SK-N-SH (cell line): ENCODE measurements around the gene GALNS. TPM values are rescaled to one million over a fixed set of nuclear protein-coding genes. Genes with fewer than 3 reads are reported as not detected.

Source experiments
- CTCF ChIA-PET: fragments of 300-600, 350-600 bp; formaldehyde crosslinking; extraction: SDS; loops from one replicate; lab custom pipeline; 2021; lab: Yijun Ruan, JAX
- POLR2A ChIA-PET: fragments of 350-600 bp; sonication (Branson Sonifier 250); formaldehyde crosslinking; extraction: SDS; loops from one replicate; lab custom pipeline; 2020; ENCODE audit warnings: antibody characterized with exemption, inconsistent platforms; lab: Yijun Ruan, JAX
- DNase-seq: peaks from one replicate; pipeline ENCODE4 v3.0.0; 2012
- H2AFZ ChIP-seq: fragments of 200-600 bp; sonication (generic); 2 replicates; pipeline ENCODE4 v1.8.1; 2016; ENCODE audit warnings: antibody characterized with exemption, mild to moderate bottlenecking, low read depth
- H3F3A ChIP-seq: fragments of 200-600 bp; sonication (generic); replicated peaks from 2 replicates; pipeline ENCODE3; 2016; ENCODE audit warnings: antibody characterized with exemption, mild to moderate bottlenecking; ENCODE audit not compliant: insufficient read depth
- H3K27ac ChIP-seq, 2 experiments: fragments of 200-500 bp in 1 of 2; fragments of 200-600 bp in 1 of 2; sonication (Bioruptor generic) in 1 of 2; sonication (generic), shearing (Covaris generic) in 1 of 2; 2 replicates each; pipeline versions ENCODE4 v1.5.1 to v1.6.1; 2014 to 2016; ENCODE audit warnings: low read depth in 2 of 2, inconsistent platforms in 1 of 2, low read length in 1 of 2, mild to moderate bottlenecking in 1 of 2, mixed read lengths in 1 of 2
- H3K27me3 ChIP-seq: fragments of 200-600 bp; sonication (generic), shearing (Covaris generic); 2 replicates; pipeline ENCODE4 v1.6.1; 2016; ENCODE audit warnings: mixed run types; ENCODE audit not compliant: insufficient read depth
- H3K36me3 ChIP-seq, 2 experiments: fragments of 200-500 bp in 1 of 2; fragments of 200-600 bp in 1 of 2; sonication (Bioruptor generic) in 1 of 2; sonication (generic) in 1 of 2; replicated peaks in 1 of 2; 2 replicates each; pipeline versions ENCODE3 to v1.5.1; 2014 to 2016; ENCODE audit warnings: low read length in 1 of 2, mild to moderate bottlenecking in 1 of 2; ENCODE audit not compliant: insufficient read depth in 2 of 2, control insufficient read depth in 1 of 2
- H3K4me1 ChIP-seq, 2 experiments: fragments of 200-500 bp in 1 of 2; fragments of 200-600 bp in 1 of 2; sonication (Bioruptor generic) in 1 of 2; sonication (generic), shearing (Covaris generic) in 1 of 2; 2 replicates each; pipeline versions ENCODE4 v1.5.1 to v1.6.1; 2014 to 2016; ENCODE audit warnings: low read depth in 1 of 2, low read length in 1 of 2, mixed run types in 1 of 2; ENCODE audit not compliant: insufficient read depth in 2 of 2, control insufficient read depth in 1 of 2
- H3K4me2 ChIP-seq: fragments of 200-600 bp; sonication (generic), shearing (Covaris generic); 2 replicates; pipeline ENCODE4 v1.6.1; 2017; ENCODE audit warnings: mixed run types
- H3K4me3 ChIP-seq, 2 experiments: fragments of 200-500 bp in 1 of 2; fragments of 200-600 bp in 1 of 2; sonication (Bioruptor generic) in 1 of 2; sonication (generic), shearing (Covaris generic) in 1 of 2; 2 replicates each; pipeline versions ENCODE4 v1.5.1 to v1.8.1; 2014 to 2016; ENCODE audit warnings: low read depth in 2 of 2, inconsistent platforms in 1 of 2, low read length in 1 of 2, mild to moderate bottlenecking in 1 of 2, mixed read lengths in 1 of 2, moderate library complexity in 1 of 2
- H3K79me2 ChIP-seq: fragments of 200-600 bp; sonication (generic); 2 replicates; pipeline ENCODE4 v1.8.1; 2017; ENCODE audit warnings: mild to moderate bottlenecking; ENCODE audit not compliant: insufficient read depth
- H3K9ac ChIP-seq: fragments of 200-600 bp; sonication (generic); 2 replicates; pipeline ENCODE4 v1.6.1; 2017; ENCODE audit warnings: mixed run types
- H3K9me2 ChIP-seq: fragments of 200-600 bp; sonication (generic); 2 replicates; pipeline ENCODE4 v1.6.1; 2017; ENCODE audit warnings: mixed run types
- H3K9me3 ChIP-seq: fragments of 200-600 bp; sonication (generic); 2 replicates; pipeline ENCODE4 v1.6.1; 2017; ENCODE audit warnings: mixed run types, mild to moderate bottlenecking, moderate library complexity
- H4K20me1 ChIP-seq: fragments of 200-600 bp; sonication (generic); 2 replicates; pipeline ENCODE4 v1.6.1; 2017; ENCODE audit warnings: mild to moderate bottlenecking, mixed run types; ENCODE audit not compliant: insufficient read depth
- FOXJ3 ChIP-seq: sonication (generic); formaldehyde crosslinking; IDR thresholded peaks from 2 replicates; pipeline ENCODE4 v1.5.1; 2020; ENCODE audit warnings: mild to moderate bottlenecking, missing genetic modification reagents
- GABPA ChIP-seq: IDR thresholded peaks from 2 replicates; pipeline ENCODE4 v1.4.0; 2012; ENCODE audit warnings: low read depth, mild to moderate bottlenecking
- GATA2 ChIP-seq: sonication (generic); formaldehyde crosslinking; IDR thresholded peaks from 2 replicates; pipeline ENCODE4 v1.5.0; 2020; ENCODE audit warnings: mild to moderate bottlenecking, missing genetic modification reagents
- JUND ChIP-seq: IDR thresholded peaks from 2 replicates; pipeline ENCODE4 v1.4.0; 2012
- MAX ChIP-seq: IDR thresholded peaks from 2 replicates; pipeline ENCODE4 v1.4.0; 2012; ENCODE audit warnings: low read depth
- MXI1 ChIP-seq: IDR thresholded peaks from 2 replicates; pipeline ENCODE4 v1.6.1; 2012; ENCODE audit warnings: mild to moderate bottlenecking, low read depth, low read length, improper control_type of control experiment
- NFIC ChIP-seq: IDR thresholded peaks from 2 replicates; pipeline ENCODE4 v1.4.0; 2012; ENCODE audit warnings: borderline replicate concordance
- PBX3 ChIP-seq: IDR thresholded peaks from 2 replicates; pipeline ENCODE4; 2012
- RAD21 ChIP-seq: IDR thresholded peaks from 2 replicates; pipeline ENCODE4 v1.6.1; 2012; ENCODE audit warnings: mild to moderate bottlenecking, low read length
- RFX5 ChIP-seq: IDR thresholded peaks from 2 replicates; pipeline ENCODE4 v1.6.1; 2012; ENCODE audit warnings: mild to moderate bottlenecking, improper control_type of control experiment, low read length
- SMC3 ChIP-seq: IDR thresholded peaks from 2 replicates; pipeline ENCODE4 v1.6.1; 2012; ENCODE audit warnings: low read depth, low read length, improper control_type of control experiment
- TEAD4 ChIP-seq: IDR thresholded peaks from 2 replicates; pipeline ENCODE4 v1.4.0; 2012; ENCODE audit warnings: mild to moderate bottlenecking, borderline replicate concordance; ENCODE audit not compliant: insufficient read depth
- USF1 ChIP-seq: IDR thresholded peaks from 2 replicates; pipeline ENCODE4 v1.4.0; 2012; ENCODE audit warnings: low read depth, borderline replicate concordance
- WGBS: methylation state at CpG from one replicate; pipeline ENCODE4 v1.1.6; 2017; ENCODE audit warnings: low lambda C conversion rate; 5-methylcytosine and 5-hydroxymethylcytosine counted together
- polyA plus RNA-seq, 3 experiments: library from polyadenylated mRNA; depleted of rRNA; stranded (reverse); fragments of >200 nt; gene quantifications; 2 replicates each; pipeline ENCODE4 v1.2.3, GENCODE V29; 2012
- TF ChIP-seq, protein P1 (sequence below): fragments of 200-600 bp; sonication (generic); IDR thresholded peaks from 2 replicates; pipeline ENCODE4 v1.6.1; 2017; ENCODE audit warnings: antibody characterized with exemption, mild to moderate bottlenecking, moderate library complexity
- TF ChIP-seq, protein P2 (sequence below): IDR thresholded peaks from 2 replicates; pipeline ENCODE4 v1.6.1; 2012; ENCODE audit warnings: mild to moderate bottlenecking, low read depth, low read length, moderate library complexity
- TF ChIP-seq, protein P3 (sequence below): fragments of 150-350 bp; IDR thresholded peaks from 2 replicates; pipeline ENCODE4 v1.6.1; 2016; ENCODE audit warnings: mild to moderate bottlenecking, low read depth, low read length

The GALNS gene
- polyA plus RNA-seq, 1 of the 3 experiments (the other 2 are of a cell fraction): 16.5 TPM

DNA sequence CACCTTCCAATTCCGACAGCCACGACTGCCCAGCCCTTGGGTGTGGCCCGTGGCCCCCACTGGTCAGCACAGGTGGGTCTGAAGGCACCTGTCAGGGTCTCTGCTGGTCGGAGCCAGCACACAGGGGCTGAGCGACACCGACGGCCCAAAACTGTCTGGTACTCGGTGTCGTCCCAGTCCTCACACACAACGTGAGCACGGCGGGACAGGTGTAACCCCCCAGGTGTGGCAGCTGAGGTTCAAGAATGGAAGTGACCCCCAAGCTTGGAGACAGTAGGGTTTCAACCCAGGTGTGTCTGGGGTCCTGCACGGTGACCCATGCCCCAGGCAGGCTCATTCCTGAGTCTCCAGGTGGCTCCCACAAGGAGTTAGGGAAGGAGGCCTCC lies 1.0 kb downstream of the GALNS start:
- no peak for TF ChIP-seq PBX3
- TF ChIP-seq USF1: no peak
- no peak for TF ChIP-seq TEAD4
- TF ChIP-seq GATA2 (CRISPR knock-in tag): no peak
- TF ChIP-seq FOXJ3 (CRISPR knock-in tag): no peak
- no peak for TF ChIP-seq GABPA
- TF ChIP-seq, all 33 proteins: peak for 0
- ChIA-PET CTCF (interaction anchor here (1.4 kb wide), 1 partner anchor 11 kb away, joined by 3 read pairs; the partner anchor contains the start of gene PABPN1L), POLR2A (no interaction called here)
- no peak for DNase-seq
- Histone ChIP-seq H3K4me1 (peaks cover 5 to 15% of the 10 kb centered on the region in 2 experiments; a peak in 1 of 4 replicates), H2AFZ (no peak overlapping the region), H3K27me3 (no peaks in the 10 kb centered on the region), H3K27ac (no peak overlapping the region), H3K9ac (no peak overlapping the region), H3K4me2 (peak overlapping the region; percentile 95), H3K36me3 (peaks cover 3 to 26% of the 10 kb centered on the region in 2 experiments), H3K79me2 (peaks cover 20% of the 10 kb centered on the region), H3K9me2 (no peaks in the 10 kb centered on the region), H3F3A (peaks cover 12% of the 10 kb centered on the region), H3K9me3 (no peaks in the 10 kb centered on the region), H3K4me3 (peak overlapping the region; percentile 66 to 98), H4K20me1 (0 out of 2 replicates have a peak, but pooled peaks cover 11% of the 10 kb centered on the region)
- 90% methylated on average over 12 of the region's 13 CpGs for WGBS

- Histone ChIP-seq H2AFZ (no peak overlapping the region), H3K4me1 (peaks cover 5 to 15% of the 10 kb centered on the region in 2 experiments; a peak in 1 of 4 replicates), H4K20me1 (0 out of 2 replicates have a peak, but pooled peaks cover 11% of the 10 kb centered on the region), H3K4me2 (peak overlapping the region; percentile 95), H3K27ac (no peak overlapping the region), H3K9me2 (no peaks in the 10 kb centered on the region), H3K9me3 (no peaks in the 10 kb centered on the region), H3F3A (peaks cover 12% of the 10 kb centered on the region), H3K79me2 (peaks cover 20% of the 10 kb centered on the region), H3K27me3 (no peaks in the 10 kb centered on the region), H3K9ac (no peak overlapping the region), H3K4me3 (no peak overlapping the region), H3K36me3 (peaks cover 3 to 21% of the 10 kb centered on the region in 2 experiments)
- ChIA-PET CTCF (interaction anchor here (1.4 kb wide), 1 partner anchor 12 kb away, joined by 3 read pairs; the partner anchor contains the start of gene PABPN1L), POLR2A (no interaction called here)
- DNase-seq: no peak
- WGBS: 84% methylated on average over 8 of the region's 8 CpGs
- TF ChIP-seq USF1 (no peak), FOXJ3 (CRISPR knock-in tag) (no peak), MXI1 (no peak), RFX5 (no peak), NFIC (no peak), JUND (no peak), GATA2 (CRISPR knock-in tag) (no peak), SMC3 (no peak), RAD21 (no peak), MAX (no peak)
- TF ChIP-seq, protein P1, sequence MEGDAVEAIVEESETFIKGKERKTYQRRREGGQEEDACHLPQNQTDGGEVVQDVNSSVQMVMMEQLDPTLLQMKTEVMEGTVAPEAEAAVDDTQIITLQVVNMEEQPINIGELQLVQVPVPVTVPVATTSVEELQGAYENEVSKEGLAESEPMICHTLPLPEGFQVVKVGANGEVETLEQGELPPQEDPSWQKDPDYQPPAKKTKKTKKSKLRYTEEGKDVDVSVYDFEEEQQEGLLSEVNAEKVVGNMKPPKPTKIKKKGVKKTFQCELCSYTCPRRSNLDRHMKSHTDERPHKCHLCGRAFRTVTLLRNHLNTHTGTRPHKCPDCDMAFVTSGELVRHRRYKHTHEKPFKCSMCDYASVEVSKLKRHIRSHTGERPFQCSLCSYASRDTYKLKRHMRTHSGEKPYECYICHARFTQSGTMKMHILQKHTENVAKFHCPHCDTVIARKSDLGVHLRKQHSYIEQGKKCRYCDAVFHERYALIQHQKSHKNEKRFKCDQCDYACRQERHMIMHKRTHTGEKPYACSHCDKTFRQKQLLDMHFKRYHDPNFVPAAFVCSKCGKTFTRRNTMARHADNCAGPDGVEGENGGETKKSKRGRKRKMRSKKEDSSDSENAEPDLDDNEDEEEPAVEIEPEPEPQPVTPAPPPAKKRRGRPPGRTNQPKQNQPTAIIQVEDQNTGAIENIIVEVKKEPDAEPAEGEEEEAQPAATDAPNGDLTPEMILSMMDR: no peak
- TF ChIP-seq, protein P2, sequence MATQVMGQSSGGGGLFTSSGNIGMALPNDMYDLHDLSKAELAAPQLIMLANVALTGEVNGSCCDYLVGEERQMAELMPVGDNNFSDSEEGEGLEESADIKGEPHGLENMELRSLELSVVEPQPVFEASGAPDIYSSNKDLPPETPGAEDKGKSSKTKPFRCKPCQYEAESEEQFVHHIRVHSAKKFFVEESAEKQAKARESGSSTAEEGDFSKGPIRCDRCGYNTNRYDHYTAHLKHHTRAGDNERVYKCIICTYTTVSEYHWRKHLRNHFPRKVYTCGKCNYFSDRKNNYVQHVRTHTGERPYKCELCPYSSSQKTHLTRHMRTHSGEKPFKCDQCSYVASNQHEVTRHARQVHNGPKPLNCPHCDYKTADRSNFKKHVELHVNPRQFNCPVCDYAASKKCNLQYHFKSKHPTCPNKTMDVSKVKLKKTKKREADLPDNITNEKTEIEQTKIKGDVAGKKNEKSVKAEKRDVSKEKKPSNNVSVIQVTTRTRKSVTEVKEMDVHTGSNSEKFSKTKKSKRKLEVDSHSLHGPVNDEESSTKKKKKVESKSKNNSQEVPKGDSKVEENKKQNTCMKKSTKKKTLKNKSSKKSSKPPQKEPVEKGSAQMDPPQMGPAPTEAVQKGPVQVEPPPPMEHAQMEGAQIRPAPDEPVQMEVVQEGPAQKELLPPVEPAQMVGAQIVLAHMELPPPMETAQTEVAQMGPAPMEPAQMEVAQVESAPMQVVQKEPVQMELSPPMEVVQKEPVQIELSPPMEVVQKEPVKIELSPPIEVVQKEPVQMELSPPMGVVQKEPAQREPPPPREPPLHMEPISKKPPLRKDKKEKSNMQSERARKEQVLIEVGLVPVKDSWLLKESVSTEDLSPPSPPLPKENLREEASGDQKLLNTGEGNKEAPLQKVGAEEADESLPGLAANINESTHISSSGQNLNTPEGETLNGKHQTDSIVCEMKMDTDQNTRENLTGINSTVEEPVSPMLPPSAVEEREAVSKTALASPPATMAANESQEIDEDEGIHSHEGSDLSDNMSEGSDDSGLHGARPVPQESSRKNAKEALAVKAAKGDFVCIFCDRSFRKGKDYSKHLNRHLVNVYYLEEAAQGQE: no peak
- TF ChIP-seq, protein P3, sequence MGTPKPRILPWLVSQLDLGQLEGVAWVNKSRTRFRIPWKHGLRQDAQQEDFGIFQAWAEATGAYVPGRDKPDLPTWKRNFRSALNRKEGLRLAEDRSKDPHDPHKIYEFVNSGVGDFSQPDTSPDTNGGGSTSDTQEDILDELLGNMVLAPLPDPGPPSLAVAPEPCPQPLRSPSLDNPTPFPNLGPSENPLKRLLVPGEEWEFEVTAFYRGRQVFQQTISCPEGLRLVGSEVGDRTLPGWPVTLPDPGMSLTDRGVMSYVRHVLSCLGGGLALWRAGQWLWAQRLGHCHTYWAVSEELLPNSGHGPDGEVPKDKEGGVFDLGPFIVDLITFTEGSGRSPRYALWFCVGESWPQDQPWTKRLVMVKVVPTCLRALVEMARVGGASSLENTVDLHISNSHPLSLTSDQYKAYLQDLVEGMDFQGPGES: no peak
Measured at GRCh38 chr16:88855176-88855575, 1.6 kb downstream of the GALNS start.
